HuH-7.5 (cell line): ENCODE measurements around the gene ZNF837.

Source experiments
- DNase-seq: peaks from one replicate; pipeline ENCODE4 v3.0.0; 2011; ENCODE audit warnings: low spot score

Gene ZNF837

GRCh38 chr19:58318297-58318696 lies 62.5 kb downstream of the ZNF837 start:
- no peak for DNase-seq
